Endothelial cell of umbilical vein (primary cell): ENCODE data around the gene FHIT.

Experiments
- EZH2 ChIP-seq: IDR thresholded peaks from 2 replicates; pipeline ENCODE4 v1.6.1; 2012; ENCODE audit warnings: borderline replicate concordance, low read depth, mild to moderate bottlenecking, moderate library complexity, low read length, inconsistent platforms; ENCODE audit not compliant: severe bottlenecking
- FOS ChIP-seq: IDR thresholded peaks from 2 replicates; pipeline ENCODE4 v1.6.1; 2011; ENCODE audit warnings: mild to moderate bottlenecking, low read length, moderate library complexity, borderline replicate concordance; ENCODE audit not compliant: insufficient read depth
- GATA2 ChIP-seq: IDR thresholded peaks from 2 replicates; pipeline ENCODE4 v1.7.0; 2011; ENCODE audit warnings: low read depth, mild to moderate bottlenecking, moderate library complexity, mixed read lengths, low read length; ENCODE audit not compliant: insufficient read length, insufficient read depth
- MYC ChIP-seq: IDR thresholded peaks from one replicate; pipeline ENCODE4 v1.6.1; 2011; ENCODE audit warnings: mild to moderate bottlenecking, low read depth, low read length
- POLR2A ChIP-seq: IDR thresholded peaks from 2 replicates; pipeline ENCODE4 v1.6.1; 2012; ENCODE audit warnings: low read depth, mild to moderate bottlenecking, control low read depth, low read length
- POLR2AphosphoS5 ChIP-seq: IDR thresholded peaks from 2 replicates; pipeline ENCODE4 v1.6.1; 2012; ENCODE audit warnings: low read depth, mild to moderate bottlenecking, control low read depth, low read length, moderate library complexity; ENCODE audit not compliant: insufficient read depth
- TF ChIP-seq, protein P1 (sequence below), 2 donors: IDR thresholded peaks; 1 replicate in 1 of 2; 2 replicates in 1 of 2; pipeline ENCODE4 v1.5.1; 2011; ENCODE audit warnings: low read length in 2 of 2, mild to moderate bottlenecking in 2 of 2, moderate library complexity in 2 of 2, control low read depth in 1 of 2, inconsistent platforms in 1 of 2, low read depth in 1 of 2; ENCODE audit not compliant: insufficient read depth in 1 of 2; ENCODE audit errors: extremely low read depth in 1 of 2

DNA sequence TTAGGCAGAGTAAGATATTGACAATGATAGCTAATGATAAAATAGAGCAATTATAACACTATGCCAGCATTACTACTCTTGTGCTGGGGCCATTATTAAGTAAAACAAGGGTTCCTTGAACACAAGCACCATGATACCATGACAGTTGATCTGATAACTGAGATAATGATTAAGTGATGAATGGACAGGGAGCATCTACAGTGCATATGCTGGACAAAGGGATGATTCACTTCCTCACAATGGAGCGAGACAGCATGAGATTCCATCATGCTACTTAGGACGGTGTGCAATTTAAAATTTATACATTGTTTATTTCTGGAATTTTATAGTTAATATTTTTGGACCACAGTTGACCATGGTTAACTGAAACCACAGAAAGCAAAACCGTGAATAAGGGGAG, 156.6 kb downstream of the FHIT start:
- TF ChIP-seq, protein P1, sequence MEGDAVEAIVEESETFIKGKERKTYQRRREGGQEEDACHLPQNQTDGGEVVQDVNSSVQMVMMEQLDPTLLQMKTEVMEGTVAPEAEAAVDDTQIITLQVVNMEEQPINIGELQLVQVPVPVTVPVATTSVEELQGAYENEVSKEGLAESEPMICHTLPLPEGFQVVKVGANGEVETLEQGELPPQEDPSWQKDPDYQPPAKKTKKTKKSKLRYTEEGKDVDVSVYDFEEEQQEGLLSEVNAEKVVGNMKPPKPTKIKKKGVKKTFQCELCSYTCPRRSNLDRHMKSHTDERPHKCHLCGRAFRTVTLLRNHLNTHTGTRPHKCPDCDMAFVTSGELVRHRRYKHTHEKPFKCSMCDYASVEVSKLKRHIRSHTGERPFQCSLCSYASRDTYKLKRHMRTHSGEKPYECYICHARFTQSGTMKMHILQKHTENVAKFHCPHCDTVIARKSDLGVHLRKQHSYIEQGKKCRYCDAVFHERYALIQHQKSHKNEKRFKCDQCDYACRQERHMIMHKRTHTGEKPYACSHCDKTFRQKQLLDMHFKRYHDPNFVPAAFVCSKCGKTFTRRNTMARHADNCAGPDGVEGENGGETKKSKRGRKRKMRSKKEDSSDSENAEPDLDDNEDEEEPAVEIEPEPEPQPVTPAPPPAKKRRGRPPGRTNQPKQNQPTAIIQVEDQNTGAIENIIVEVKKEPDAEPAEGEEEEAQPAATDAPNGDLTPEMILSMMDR (IDR thresholded peaks at IDR 0.05; ENCODE audit: extremely low read depth in 1 of 2, insufficient read depth in 1 of 2, low read depth in 1 of 2, low read length in 2 of 2), result no peak
- TF ChIP-seq EZH2 (no peak), POLR2A (no peak), GATA2 (no peak), POLR2AphosphoS5 (no peak), MYC (no peak), FOS (no peak)
